GM20000 (cell line): ENCODE data around the gene FAM20A.
"Not testable (repeated sequence)": the region's sequence is repeated elsewhere in the genome, so short reads cannot be mapped to it uniquely, and the experiment has no call there.

Source experiments
- DNase-seq: peaks from one replicate; pipeline ENCODE4 v3.0.0; 2012; ENCODE audit warnings: low spot score
- CTCF ChIP-seq: IDR thresholded peaks from 2 replicates; pipeline ENCODE4 v1.5.1; 2012; ENCODE audit warnings: mild to moderate bottlenecking, control low read depth; ENCODE audit errors: extremely low read depth, missing control alignments

FAM20A gene

GRCh38 chr17:68518063-68518815 lies 82.9 kb downstream of the FAM20A start:
- no peak for DNase-seq
- no peak for TF ChIP-seq CTCF

GRCh38 chr17:68517605-68518004 lies 83.6 kb downstream of the FAM20A start:
- not testable (repeated sequence) for DNase-seq

- no peak for DNase-seq
- no peak for TF ChIP-seq CTCF
These were observed 84.4 kb downstream of the FAM20A start for GRCh38 chr17:68516732-68517131.

- TF ChIP-seq CTCF, result no peak
- DNase-seq, result no peak
These were observed 86.1 kb downstream of the FAM20A start for GRCh38 chr17:68514831-68515635.

GRCh38 chr17:68513932-68514331 lies 87.2 kb downstream of the FAM20A start:
- DNase-seq, result no peak
- TF ChIP-seq CTCF, result no peak

GRCh38 chr17:68512960-68513474 lies 88.2 kb downstream of the FAM20A start:
- DNase-seq, result no peak

More at GRCh38 chr17:68512960-68513474, 88.2 kb downstream of the FAM20A start:
- TF ChIP-seq CTCF, result no peak
